HS-5 (cell line): Measurements from ENCODE around the gene ADIG.

Source experiments
- DNase-seq: peaks from one replicate; pipeline ENCODE4 v3.0.0-alpha.2; 2012; ENCODE audit warnings: low read depth

Gene ADIG

DNA sequence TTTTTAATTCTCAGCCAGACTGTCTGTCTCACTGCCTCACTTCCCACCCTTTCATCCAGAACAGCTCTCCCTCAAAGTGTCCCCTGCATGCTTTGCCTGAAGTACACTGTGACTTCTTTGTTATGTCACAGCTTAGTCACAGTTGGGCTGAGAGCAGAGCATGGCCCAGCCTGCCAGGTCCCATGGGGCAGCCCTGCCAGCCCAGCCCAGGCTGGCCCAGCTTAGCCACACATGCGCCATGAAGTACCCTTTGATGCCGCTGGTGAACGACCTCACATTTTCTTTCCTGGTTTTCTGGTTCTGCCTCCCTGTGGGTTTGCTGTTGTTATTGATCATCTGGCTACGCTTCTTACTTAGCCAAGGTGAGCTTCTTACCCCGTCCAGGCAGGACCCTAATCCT, at the start of gene ADIG:
Gene ADIG (plus strand): TSS at position 185 of the 400 bp plus-strand sequence. CDS start 54 bp downstream, at position 239.
- DNase-seq = no peak

DNA sequence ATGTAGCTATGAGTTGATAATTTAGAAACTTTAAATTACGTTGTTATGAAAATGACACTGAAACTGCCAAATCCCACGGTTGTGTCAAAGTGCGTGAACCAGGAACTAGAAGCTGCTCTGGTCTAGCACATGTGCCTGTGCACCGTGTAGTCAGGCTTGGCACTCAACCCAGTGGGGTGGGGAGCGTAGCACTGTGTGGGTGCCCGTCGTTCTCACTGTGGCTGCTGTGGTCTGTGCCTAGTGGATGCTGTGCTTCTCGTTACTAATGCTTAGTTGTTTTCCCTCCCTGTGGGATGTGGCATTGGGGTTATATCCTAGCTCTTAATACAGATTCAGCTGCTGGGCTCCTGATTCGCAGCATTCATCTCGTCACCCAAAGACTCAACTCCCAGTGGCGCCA, 46.2 kb upstream of the ADIG start:
- no peak for DNase-seq

DNA sequence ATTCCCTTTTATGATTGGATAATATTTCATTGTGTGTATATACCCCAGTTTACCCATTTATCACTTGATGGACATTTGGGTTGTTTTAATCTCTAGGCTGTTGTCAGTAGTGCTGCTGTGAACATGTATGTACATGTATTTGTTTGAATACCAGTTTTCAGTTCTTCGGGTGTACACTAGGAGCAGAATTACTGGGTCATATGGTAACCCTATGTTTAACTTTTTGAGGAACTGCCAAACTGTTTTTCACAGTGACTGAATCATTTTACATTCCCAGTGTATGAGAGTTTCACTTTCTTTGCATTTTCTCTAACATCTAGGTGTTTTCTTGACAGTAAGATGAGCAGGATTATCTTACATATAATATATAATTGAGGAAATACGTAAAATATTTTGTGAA, 44.7 kb upstream of the ADIG start:
- DNase-seq = no peak

- DNase-seq = no peak
These were observed 43.8 kb upstream of the ADIG start for GRCh38 chr20:38537176-38537575.

GRCh38 chr20:38538789-38539188, 42.2 kb upstream of the ADIG start:
- no peak for DNase-seq

DNA sequence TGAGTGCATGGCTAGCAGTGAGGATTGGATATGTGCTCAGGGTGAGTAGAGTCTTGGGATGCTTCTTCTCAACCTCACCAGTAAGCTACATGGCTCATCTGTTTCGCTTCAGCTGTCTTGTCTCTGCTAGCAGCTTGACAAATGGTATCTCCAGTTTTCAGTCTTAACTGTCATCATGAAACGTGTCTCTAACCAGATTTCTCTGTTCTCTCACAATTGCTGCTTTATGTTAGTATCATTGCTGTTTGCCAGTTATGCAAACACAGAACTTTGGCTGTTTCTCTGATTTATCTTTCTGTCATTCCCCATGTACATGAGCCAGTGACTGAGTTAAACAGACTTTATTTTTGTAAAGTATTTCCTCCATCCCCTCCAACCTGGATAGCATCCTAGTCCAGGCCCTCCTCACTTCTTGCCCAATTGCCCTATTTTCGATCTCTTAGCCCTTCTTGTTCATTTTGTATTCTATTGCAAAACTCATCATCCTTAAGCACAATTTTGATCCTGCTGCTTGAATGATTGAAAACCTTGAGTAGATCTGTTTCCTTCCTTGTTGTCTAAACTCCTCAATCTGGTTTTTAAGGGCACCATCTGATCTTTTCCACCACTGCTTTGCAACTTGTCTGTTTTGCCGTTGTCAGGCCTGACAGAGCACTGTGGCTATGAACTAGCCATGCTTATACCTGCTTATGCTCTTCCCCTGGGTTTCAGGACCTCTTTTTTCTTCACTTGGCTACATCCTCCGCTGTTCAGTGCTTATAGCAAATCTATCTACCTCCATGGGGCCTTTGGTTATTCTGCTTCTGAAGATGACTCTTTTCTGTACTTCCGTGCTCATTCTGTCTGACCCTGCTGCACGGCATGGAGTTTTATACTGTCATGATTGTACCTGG, 37.7 kb upstream of the ADIG start:
- DNase-seq = no peak

DNA sequence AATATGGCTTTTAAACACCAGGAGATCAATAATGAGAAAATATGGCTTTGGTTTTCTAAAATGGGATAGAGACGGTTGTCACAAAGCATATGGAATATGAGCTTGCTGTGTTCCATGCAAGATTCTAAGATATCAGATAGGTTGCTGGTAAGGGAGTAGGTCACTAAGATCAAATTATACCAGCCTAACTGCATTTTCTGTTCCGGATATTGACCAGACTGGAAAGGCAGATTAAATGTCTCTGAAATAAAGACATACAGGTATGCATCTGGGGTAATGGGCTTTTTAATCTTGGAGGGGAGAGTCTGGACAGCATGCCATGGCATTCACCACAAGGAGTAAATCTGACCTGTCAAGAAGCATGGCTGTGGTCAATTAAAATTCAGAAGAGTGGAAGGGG, 35.2 kb upstream of the ADIG start:
- DNase-seq = no peak

DNA sequence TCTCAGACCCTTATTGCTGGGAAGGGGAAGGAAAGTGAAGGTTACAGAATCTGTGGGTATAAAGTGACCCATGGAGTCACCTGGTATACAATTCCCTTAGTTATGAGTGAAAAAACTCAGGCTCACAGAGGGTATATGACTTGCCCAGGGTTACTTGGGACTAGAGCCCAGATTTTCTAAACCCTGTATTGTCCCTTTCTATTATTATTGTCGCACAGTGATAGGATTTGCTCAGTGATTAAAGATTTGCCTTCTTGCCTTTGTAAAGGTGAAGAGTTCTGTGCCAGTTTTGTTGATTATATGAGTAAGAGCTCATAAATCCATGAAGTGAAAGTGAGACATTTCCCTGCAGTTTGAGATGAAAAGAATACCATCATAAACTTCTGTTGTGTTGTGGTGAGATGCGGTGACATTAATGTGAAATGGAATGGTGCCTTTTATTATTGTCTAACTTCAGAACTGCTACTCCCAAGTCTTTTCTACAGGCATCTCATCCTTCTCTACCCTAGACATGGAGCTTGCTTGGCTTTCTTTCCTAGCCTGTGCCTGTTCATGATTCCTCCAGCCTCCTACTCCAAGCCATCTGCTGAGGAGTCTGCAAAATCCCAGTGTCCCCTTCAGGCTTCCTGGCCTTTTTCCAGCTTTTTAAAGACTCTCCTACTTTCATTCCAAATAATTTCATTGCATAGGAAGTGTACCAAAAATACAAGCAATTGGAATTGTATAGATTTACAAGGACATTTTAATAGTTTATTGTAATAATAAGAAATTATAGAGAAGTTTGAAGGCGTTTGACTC, 33.5 kb upstream of the ADIG start:
- DNase-seq = no peak

GRCh38 chr20:38548356-38549083, 32.5 kb upstream of the ADIG start:
- no peak for DNase-seq

- no peak for DNase-seq
These were observed 30.7 kb upstream of the ADIG start for GRCh38 chr20:38550274-38550673.

- DNase-seq = no peak
These were observed 29.9 kb upstream of the ADIG start for GRCh38 chr20:38551056-38551626.

DNA sequence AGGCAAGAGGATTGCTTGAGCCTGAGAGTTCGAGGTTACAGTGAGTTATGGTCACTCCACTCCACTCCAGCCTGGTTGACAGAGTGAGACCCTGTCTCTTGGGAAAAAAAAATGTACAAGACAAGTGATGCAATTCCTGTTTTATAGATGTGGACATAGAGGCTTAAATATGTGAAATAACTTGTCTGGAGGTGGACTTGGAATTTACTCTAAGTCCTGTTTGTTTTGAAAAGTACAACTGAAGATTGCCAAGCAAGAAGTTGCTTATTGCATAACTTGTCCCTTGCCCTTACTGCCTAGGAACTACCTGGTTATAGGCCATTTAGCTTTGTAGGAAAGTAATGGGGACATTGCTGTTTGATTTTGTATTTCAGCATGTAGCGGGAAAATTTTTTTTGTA, 26.0 kb upstream of the ADIG start:
- DNase-seq = no peak

- no peak for DNase-seq
These were observed 25.6 kb upstream of the ADIG start for GRCh38 chr20:38555395-38555794.

GRCh38 chr20:38557174-38557573, 23.8 kb upstream of the ADIG start:
- no peak for DNase-seq

GRCh38 chr20:38558596-38559360, 22.2 kb upstream of the ADIG start:
- DNase-seq = no peak

DNA sequence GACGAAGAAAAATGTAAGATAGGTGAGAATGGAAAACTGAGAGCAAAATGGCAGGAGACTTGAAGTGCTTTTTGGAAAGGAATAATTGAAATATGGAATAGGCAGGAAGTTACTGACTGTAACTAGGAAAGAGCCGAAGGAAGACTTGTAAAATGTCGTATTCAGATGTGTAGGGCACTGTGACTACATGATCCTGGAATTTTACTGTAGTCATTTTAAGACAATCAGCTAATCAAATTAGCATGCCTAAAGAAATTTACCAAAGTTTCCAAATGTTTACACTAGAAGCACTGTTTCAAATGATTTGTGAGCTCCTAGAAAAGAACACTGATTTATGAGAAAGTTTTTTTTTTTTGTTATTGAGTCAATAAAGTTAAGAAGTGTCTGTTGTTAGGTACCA, 21.2 kb upstream of the ADIG start:
- peak; percentile 14 for DNase-seq

- no peak for DNase-seq
These were observed 17.1 kb upstream of the ADIG start for GRCh38 chr20:38563802-38564431.

GRCh38 chr20:38564680-38565079, 16.3 kb upstream of the ADIG start:
- no peak for DNase-seq

- no peak for DNase-seq
These were observed 14.9 kb upstream of the ADIG start for GRCh38 chr20:38566036-38566598.

- no peak for DNase-seq
These were observed 11.1 kb upstream of the ADIG start for GRCh38 chr20:38569747-38570525.
